Epithelial cell of prostate (primary cell): ENCODE measurements around the gene MEGF9.

Experiments
- DNase-seq: peaks from one replicate; pipeline ENCODE4 v3.0.0-alpha.2; 2011; ENCODE audit warnings: low read depth, low spot score
- H3K27ac ChIP-seq: fragments of 450-650 bp; 2 replicates; pipeline ENCODE4 v1.5.1; 2017; ENCODE audit warnings: mild to moderate bottlenecking

The MEGF9 gene

DNA sequence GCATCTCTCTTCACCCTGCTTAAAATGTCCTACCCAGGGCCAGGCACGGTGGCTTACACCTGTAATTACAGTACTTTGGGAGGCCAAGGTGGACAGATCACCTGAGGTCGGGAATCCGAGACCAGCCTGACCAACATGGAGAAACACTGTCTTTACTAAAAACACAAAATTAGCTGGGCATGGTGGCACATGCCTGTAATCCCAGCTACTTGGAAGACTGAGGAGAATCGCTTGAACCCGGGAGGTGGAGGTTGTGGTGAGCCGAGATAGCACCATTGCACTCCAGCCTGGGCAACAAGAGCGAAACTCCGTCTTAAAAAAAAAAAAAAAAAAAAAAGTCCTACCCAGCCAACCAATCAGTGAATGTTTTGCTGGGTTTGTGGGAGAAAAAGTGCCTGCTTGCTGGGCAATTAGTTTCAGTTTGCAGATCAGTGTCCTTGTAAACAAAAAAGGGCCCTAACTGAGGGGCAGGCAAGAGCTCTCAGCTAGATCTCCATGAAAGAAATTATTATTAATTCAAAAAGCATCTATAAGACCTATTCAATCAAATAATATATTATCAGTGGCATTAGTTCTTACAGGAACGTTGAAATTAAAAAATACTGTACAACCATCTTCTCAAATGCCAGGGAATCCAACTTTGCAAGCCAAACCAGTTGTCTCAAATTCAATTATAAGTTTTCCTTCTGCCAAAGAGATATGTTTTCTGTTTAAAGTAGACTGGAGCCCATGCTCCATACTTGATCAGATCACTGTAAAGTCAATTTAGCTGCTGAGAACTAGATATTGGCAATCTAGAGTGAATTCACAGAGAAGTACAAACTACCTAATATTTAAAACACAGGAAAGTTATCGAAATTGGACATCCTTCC, 3.9 kb downstream of the MEGF9 start:
- H3K27ac ChIP-seq: peak overlapping the region; percentile 67
- no peak for DNase-seq

DNA sequence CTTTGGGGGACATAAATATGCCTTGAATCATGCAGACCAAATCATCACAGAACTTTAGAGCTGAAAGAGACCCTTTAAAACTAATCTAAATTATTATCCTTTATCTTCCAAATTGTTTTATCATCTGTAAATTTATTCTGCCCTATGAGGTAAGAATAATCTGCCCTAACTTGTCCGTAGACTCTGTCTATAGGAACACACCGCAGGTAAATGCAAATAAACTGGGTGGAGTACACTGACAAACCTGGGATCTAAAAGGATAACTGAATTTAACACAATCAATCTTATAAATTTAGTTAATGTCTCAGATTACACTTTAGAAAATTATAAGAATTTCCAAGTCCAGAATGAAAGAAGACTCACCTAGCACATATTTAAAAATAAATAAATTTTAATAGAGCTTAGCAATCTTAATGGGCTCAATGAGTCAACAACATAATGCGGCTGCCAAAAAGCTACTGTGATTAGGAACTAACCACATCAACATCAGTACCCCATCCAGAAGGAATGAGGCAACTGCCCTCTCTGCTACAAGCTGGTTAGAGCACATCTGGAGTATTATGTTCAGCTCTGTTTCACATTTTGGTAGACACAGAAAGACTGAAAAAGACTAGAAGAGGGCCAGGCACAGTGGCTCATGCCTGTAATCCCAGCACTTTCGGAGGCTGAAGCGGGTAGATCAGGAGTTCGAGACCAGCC, 5.6 kb downstream of the MEGF9 start:
- peak overlapping the region; percentile 67 for H3K27ac ChIP-seq
- DNase-seq: peak; percentile 64

DNA sequence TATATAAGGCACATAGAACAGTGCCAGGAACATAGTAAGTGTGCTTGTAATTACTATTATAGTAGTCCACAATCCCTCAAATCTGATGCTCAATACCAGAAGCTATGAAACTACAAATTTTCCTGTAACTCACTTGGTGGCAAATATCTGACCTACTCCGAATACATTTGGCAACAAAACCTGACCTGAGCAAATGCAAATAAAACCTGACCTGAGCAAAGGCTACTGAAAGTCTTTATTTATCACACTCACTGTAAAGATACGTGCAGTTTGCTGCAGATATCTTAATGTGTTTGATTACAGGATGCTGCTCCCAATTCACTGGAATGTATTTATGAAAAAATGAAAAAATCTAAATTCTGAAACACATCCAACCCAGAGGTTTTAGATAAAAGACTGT, 7.1 kb downstream of the MEGF9 start:
- no peak for DNase-seq
- no peak overlapping the region for H3K27ac ChIP-seq

- no peak for DNase-seq
- no peak overlapping the region for H3K27ac ChIP-seq
Measured at GRCh38 chr9:120705174-120705573, 9.1 kb downstream of the MEGF9 start.

GRCh38 chr9:120702075-120702474, 12.2 kb downstream of the MEGF9 start:
- peak overlapping the region; percentile 13 for H3K27ac ChIP-seq
- DNase-seq: peak; percentile 36

DNA sequence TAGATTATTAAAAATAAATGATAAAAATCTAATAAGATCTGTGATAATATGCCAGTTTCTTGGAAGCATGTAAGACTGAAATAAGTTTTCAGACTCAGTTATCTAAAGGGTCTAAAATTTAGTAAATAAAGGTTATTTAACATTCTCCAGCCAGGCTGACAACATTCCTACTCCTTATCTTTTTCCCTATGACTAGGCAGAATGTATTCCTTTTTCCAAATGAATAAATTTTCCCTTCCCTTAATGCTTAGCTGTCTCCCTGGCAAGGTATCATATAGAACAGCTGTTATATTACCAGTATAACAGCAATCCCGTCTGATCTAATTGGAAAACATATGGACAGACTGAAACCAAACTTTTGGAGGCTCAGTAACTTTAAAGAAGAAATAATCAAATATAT, 13.0 kb downstream of the MEGF9 start:
- H3K27ac ChIP-seq: no peak overlapping the region
- DNase-seq: no peak

DNA sequence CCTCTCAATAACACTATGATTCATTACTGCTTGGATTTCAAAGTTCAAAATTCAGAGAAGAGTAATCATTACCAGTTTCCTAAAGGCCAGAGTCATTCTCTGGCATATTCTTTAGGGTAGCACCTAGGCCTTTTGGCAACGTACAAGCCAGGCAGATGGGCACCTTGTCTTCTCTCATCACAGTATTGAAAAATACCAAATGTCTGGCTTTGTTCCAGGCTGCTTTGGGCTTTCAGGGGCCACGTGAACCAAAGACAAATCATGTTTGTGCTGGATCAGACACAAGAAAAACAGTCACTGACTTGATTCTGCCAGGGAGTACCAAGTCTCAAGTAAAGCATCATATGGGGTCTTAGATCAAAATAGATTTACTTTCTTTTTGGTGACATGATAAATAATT, 15.5 kb downstream of the MEGF9 start:
- H3K27ac ChIP-seq: no peak overlapping the region
- no peak for DNase-seq

DNA sequence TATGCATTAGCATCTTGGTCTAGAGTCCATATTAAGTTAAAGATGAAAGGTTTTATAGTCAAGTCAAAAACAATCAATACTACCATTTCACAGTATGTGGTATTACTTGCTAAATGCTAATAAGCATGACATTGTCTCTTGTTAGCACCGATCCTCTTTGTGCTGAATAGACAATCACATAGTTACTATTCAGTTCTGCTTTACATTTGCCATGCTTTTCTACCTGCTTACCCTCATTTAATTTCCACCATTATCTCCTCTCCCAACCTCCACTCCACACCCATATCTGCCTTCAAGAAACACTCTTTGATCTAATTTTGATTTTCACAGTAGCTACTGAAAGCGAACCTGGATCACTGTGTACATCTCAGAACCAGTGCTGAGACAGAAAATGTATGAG, 16.8 kb downstream of the MEGF9 start:
- no peak for DNase-seq

GRCh38 chr9:120696551-120697230, 17.6 kb downstream of the MEGF9 start:
- no peak for DNase-seq
- peak overlapping the region; percentile 48 for H3K27ac ChIP-seq

More for the DNA sequence above, 16.8 kb downstream of the MEGF9 start:
- H3K27ac ChIP-seq: peak overlapping the region; percentile 48

DNA sequence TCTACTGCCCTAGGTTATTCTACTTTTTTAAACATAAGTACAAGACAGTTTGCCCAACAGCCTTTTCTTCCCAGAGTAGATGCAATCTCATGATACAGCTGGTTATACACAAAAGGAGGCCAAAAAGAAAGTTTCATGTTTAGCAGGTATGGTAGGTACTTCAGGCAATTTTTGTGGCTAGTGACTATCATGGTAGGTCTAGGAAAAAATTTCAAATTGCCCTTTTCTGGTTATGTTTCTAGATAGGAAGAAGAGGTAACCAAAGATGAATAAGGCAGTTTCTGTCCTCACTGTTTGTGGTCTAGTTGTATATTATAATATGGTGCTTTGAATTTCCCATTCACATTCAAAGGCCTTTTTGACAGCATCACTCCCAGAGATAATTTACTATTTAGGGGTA, 19.7 kb downstream of the MEGF9 start:
- H3K27ac ChIP-seq: no peak overlapping the region
- DNase-seq: no peak

GRCh38 chr9:120693700-120694008, 20.6 kb downstream of the MEGF9 start:
- no peak overlapping the region for H3K27ac ChIP-seq
- DNase-seq: no peak

DNA sequence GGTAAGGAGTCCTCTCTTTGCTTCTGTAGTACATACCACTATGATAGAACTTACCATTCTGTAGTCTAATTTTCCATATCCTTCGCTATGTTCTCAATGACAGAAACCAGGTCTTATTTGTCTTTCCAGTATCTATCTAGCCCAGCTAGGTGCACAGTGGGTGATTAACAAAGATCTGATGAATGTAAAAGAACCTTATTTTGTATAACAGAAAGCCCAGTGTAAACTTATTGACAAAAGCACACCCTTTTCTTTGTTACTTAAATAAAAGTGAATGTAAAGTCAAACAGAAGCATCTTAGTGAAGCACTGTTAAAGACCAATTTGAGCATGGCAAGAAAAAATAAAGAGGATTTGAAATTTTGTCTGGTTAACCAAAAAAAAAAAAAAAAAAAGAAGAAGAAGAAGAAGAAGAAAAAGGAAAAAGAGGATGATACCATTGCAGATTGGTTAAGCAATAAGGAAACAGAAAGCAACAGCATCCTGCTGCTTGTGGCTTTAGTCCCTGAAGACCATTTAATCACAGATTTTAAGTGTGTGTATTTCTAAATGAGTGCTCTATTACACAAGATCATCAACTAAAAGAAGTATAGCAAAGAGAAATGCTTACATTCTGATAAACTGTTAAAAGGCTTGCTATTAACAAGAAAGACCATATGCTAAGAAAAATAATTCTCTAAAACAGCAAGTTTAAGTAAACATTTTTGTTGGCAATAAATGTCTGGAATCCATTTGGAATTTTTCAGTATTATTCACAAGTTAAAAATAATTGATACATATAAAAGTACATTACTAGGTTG, 21.2 kb downstream of the MEGF9 start:
- no peak overlapping the region for H3K27ac ChIP-seq
- no peak for DNase-seq

- no peak overlapping the region for H3K27ac ChIP-seq
- DNase-seq: no peak
Measured at GRCh38 chr9:120690372-120690771, 23.9 kb downstream of the MEGF9 start.

DNA sequence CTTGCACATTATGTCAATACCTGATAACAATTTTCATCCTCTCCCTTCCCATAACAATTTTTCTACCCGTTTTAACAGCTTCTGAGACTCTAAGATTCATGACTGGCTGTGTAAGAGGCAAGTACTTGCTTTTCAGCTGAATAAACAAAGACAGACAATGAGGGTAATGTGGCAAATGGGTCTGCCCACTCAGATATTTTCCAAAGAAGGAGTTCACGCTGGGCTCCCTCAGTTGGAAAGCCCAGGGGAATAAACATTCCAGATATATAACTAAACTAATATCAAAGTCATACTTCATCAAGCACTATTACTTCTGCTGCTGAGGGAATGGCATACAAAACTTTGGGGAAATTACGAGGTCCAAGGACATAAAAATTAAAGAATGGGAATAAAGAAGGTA, 24.4 kb downstream of the MEGF9 start:
- no peak for DNase-seq
- H3K27ac ChIP-seq: no peak overlapping the region

- H3K27ac ChIP-seq: no peak overlapping the region
- no peak for DNase-seq
Measured at GRCh38 chr9:120688758-120689157, 25.5 kb downstream of the MEGF9 start.

- H3K27ac ChIP-seq: no peak overlapping the region
- no peak for DNase-seq
Measured at GRCh38 chr9:120683150-120683549, 31.1 kb downstream of the MEGF9 start.

DNA sequence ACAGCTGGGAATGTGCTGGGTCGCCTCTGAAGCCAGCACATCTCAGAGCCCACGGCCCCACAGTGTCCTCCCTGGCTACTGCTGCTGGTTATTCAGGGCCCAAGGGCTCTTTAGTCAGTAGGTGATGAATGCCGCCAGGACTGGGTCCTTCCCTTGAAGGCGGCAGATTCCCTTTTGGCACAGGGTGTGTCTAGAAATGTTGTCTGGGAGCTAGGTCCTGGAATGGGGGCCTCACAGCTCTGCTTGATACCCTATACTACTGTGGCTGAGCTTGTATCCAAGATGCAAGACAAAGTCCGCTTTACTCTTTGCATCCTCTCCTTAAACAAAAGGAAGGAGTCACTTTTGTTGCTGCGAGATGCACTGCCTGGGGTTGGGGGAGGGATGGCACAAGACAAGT, 33.1 kb downstream of the MEGF9 start:
- H3K27ac ChIP-seq: no peak overlapping the region
- DNase-seq: no peak

GRCh38 chr9:120680579-120680978, 33.7 kb downstream of the MEGF9 start:
- DNase-seq: no peak
- H3K27ac ChIP-seq: no peak overlapping the region

- no peak overlapping the region for H3K27ac ChIP-seq
- DNase-seq: no peak
Measured at GRCh38 chr9:120680161-120680560, 34.1 kb downstream of the MEGF9 start.

DNA sequence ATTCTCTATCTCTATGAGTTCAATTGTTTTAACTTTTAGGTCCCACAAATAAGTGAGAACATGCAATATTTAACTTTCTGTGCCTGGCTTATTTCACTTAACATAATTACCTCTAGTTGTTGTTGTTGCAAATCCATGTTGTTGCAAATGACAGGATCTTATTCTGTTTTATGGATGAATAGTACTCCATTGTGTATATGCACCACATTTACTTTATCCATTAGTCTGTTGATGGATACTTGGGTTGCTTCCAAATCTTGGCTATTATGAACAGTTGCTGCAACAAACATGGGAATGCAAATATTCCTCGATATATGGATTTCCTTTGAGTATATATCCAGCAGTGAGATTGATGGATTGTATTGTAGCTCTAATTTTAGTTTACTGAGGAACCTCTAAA, 36.3 kb downstream of the MEGF9 start:
- no peak overlapping the region for H3K27ac ChIP-seq
- no peak for DNase-seq
